Measurements from ENCODE around the gene R3HCC1L. TPM values are rescaled to one million over a fixed set of nuclear protein-coding genes. Genes with fewer than 3 reads are reported as not detected.
"Not testable (repeated sequence)": the region's sequence is repeated elsewhere in the genome, so short reads cannot be mapped to it uniquely, and the experiment has no call there.

The R3HCC1L gene
- total RNA-seq, 1 donor from 2014 or later, result 17.2 TPM

GRCh38 chr10:98128802-98129201 is 5.7 kb upstream of the R3HCC1L start:
- intact Hi-C loops (cut with micrococcal nuclease), result no loop called here

- intact Hi-C loops (cut with micrococcal nuclease), result loop anchor here (10.0 kb wide), 1 partner anchor 797 kb away; the partner anchor contains the start of gene FRAT2
These were observed 2.8 kb upstream of the R3HCC1L start for GRCh38 chr10:98131619-98132018.

GRCh38 chr10:98133075-98133752 is 1.2 kb upstream of the R3HCC1L start:
- intact Hi-C loops (cut with micrococcal nuclease), result loop anchor here (10.0 kb wide), 1 partner anchor 798 kb away; the partner anchor contains the start of gene FRAT2

- intact Hi-C loops (cut with micrococcal nuclease), result loop anchor here (1.0 to 10.0 kb wide), 6 partner anchors 313 to 1599 kb away; partner anchors contain the start of genes COX15, CUTC, FRAT2 and HPS1
These were observed 383 bp upstream of the R3HCC1L start for GRCh38 chr10:98134117-98134430.

- intact Hi-C loops (cut with micrococcal nuclease), result loop anchor here (2.0 to 10.0 kb wide), 3 partner anchors 311 to 1597 kb away; partner anchors contain the start of genes COX15, CUTC, FRAT2 and HPS1
These were observed 904 bp downstream of the R3HCC1L start for GRCh38 chr10:98135222-98135899.

GRCh38 chr10:98136775-98137174 is 2.3 kb downstream of the R3HCC1L start:
- intact Hi-C loops (cut with micrococcal nuclease), result loop anchor here (10.0 kb wide), 1 partner anchor 802 kb away; the partner anchor contains the start of gene FRAT2

- intact Hi-C loops (cut with micrococcal nuclease), result loop anchor here (10.0 kb wide), 1 partner anchor 803 kb away; the partner anchor contains the start of gene FRAT2
These were observed 3.6 kb downstream of the R3HCC1L start for GRCh38 chr10:98138031-98138430.

- intact Hi-C loops (cut with micrococcal nuclease), result loop anchor here (10.0 kb wide), 1 partner anchor 805 kb away; the partner anchor contains the start of gene FRAT2
These were observed 5.0 kb downstream of the R3HCC1L start for GRCh38 chr10:98139431-98139830.

GRCh38 chr10:98141484-98142073 is 7.1 kb downstream of the R3HCC1L start:
- intact Hi-C loops (cut with micrococcal nuclease), result no loop called here

GRCh38 chr10:98144985-98145384 is 10.5 kb downstream of the R3HCC1L start:
- intact Hi-C loops (cut with micrococcal nuclease), result no loop called here

- intact Hi-C loops (cut with micrococcal nuclease), result no loop called here
These were observed 15.4 kb downstream of the R3HCC1L start for GRCh38 chr10:98149858-98150257.

GRCh38 chr10:98150544-98150943 is 16.1 kb downstream of the R3HCC1L start:
- intact Hi-C loops (cut with micrococcal nuclease), result no loop called here

GRCh38 chr10:98152778-98153177 is 18.3 kb downstream of the R3HCC1L start:
- intact Hi-C loops (cut with micrococcal nuclease), result not testable (repeated sequence)

GRCh38 chr10:98153213-98153958 is 18.9 kb downstream of the R3HCC1L start:
- intact Hi-C loops (cut with micrococcal nuclease), result not testable (repeated sequence)

GRCh38 chr10:98154076-98154475 is 19.6 kb downstream of the R3HCC1L start:
- intact Hi-C loops (cut with micrococcal nuclease), result no loop called here

- intact Hi-C loops (cut with micrococcal nuclease), result no loop called here
These were observed 24.1 kb downstream of the R3HCC1L start for GRCh38 chr10:98158576-98158975.

GRCh38 chr10:98163941-98164340 is 29.5 kb downstream of the R3HCC1L start:
- intact Hi-C loops (cut with micrococcal nuclease), result no loop called here

GRCh38 chr10:98167191-98167590 is 32.7 kb downstream of the R3HCC1L start:
- intact Hi-C loops (cut with micrococcal nuclease), result no loop called here

GRCh38 chr10:98168147-98168546 is 33.7 kb downstream of the R3HCC1L start:
- intact Hi-C loops (cut with micrococcal nuclease), result no loop called here

GRCh38 chr10:98168766-98169165 is 34.3 kb downstream of the R3HCC1L start:
- intact Hi-C loops (cut with micrococcal nuclease), result no loop called here

GRCh38 chr10:98169379-98169778 is 34.9 kb downstream of the R3HCC1L start:
- intact Hi-C loops (cut with micrococcal nuclease), result no loop called here
